B cell (primary cell): ENCODE measurements around the gene RIC1. TPM values are rescaled to one million over a fixed set of nuclear protein-coding genes. Genes with fewer than 3 reads are reported as not detected.

ENCODE experiments used
- ATAC-seq: fragments of 200-7000 bp; cut with Tn5 transposase; one replicate; pipeline ENCODE4 v1.10.0; 2021; ENCODE audit warnings: low read depth, mild to moderate bottlenecking, moderate number of reproducible peaks, moderate library complexity
- CTCF ChIA-PET: fragments of 350-600 bp; sonication (Branson Sonifier 250); formaldehyde crosslinking; loops from one replicate; lab custom pipeline; 2021; ENCODE audit warnings: antibody characterized with exemption, inconsistent platforms; lab: Charles Lee
- POLR2A ChIA-PET: fragments of 350-600 bp; sonication (Branson Sonifier 250); formaldehyde crosslinking; loops from one replicate; lab custom pipeline; 2021; ENCODE audit warnings: antibody characterized with exemption; lab: Charles Lee
- DNase-seq: peaks from one replicate; pipeline ENCODE4 v3.0.0; 2013
- H2AFZ ChIP-seq: 2 replicates; pipeline ENCODE4 v1.6.1; 2012; ENCODE audit warnings: mild to moderate bottlenecking, low read depth, low read length; ENCODE audit not compliant: insufficient read depth, poor library complexity, severe bottlenecking
- H3K27ac ChIP-seq, 2 donors: 1 replicate in 1 of 2; 2 replicates in 1 of 2; pipeline ENCODE4 v1.5.1; 2012 to 2013; ENCODE audit warnings: low read length in 2 of 2, mild to moderate bottlenecking in 2 of 2, moderate library complexity in 1 of 2
- H3K27me3 ChIP-seq, 4 experiments: fragments of 200-600 bp in 1 of 4; sonication (generic) in 1 of 4; replicated peaks in 1 of 4; 1 replicate in 2 of 4; 2 replicates in 2 of 4; pipeline versions ENCODE4 v1.6.1 to v1.7.0; 2013 to 2016; ENCODE audit warnings: low read length in 3 of 4, mild to moderate bottlenecking in 2 of 4, mixed read lengths in 1 of 4, moderate library complexity in 1 of 4; ENCODE audit not compliant: insufficient read depth in 4 of 4, control insufficient read depth in 3 of 4; ENCODE audit errors: control extremely low read depth in 1 of 4
- H3K36me3 ChIP-seq, 2 experiments: replicated peaks in 1 of 2; 1 replicate in 1 of 2; 2 replicates in 1 of 2; pipeline versions ENCODE4 v1.6.1 to v1.7.1; 2013; ENCODE audit warnings: low read length in 1 of 2; ENCODE audit not compliant: insufficient read depth in 2 of 2, control insufficient read depth in 1 of 2; ENCODE audit errors: control extremely low read depth in 1 of 2, extremely low read depth in 1 of 2
- H3K4me1 ChIP-seq, 2 donors: fragments of 200-600 bp in 1 of 2; sonication (generic) in 1 of 2; 1 replicate in 1 of 2; 2 replicates in 1 of 2; pipeline versions ENCODE4 v1.5.1 to v1.6.1; 2013 to 2017; ENCODE audit warnings: low read length in 2 of 2; ENCODE audit not compliant: control insufficient read depth in 2 of 2, insufficient read depth in 2 of 2
- H3K4me2 ChIP-seq: replicated peaks from 2 replicates; pipeline ENCODE3; 2012; ENCODE audit warnings: mild to moderate bottlenecking, low read depth, low read length; ENCODE audit not compliant: poor library complexity, severe bottlenecking
- H3K4me3 ChIP-seq, 5 experiments: fragments of 200-600 bp in 1 of 5; sonication (generic) in 1 of 5; 1 replicate in 3 of 5; 2 replicates in 2 of 5; pipeline versions ENCODE4 v1.5.1 to v1.7.0; 2011 to 2016; ENCODE audit warnings: low read length in 4 of 5, mild to moderate bottlenecking in 4 of 5, low read depth in 2 of 5, control low read depth in 1 of 5, moderate library complexity in 1 of 5; ENCODE audit not compliant: insufficient read depth in 1 of 5; ENCODE audit errors: control extremely low read depth in 1 of 5, extremely low read depth in 1 of 5
- H3K79me2 ChIP-seq: fragments of 200-600 bp; sonication (generic); one replicate; pipeline ENCODE4 v1.6.0; 2016; ENCODE audit warnings: low read length; ENCODE audit not compliant: control insufficient read depth, insufficient read depth
- H3K9ac ChIP-seq: fragments of 200-600 bp; sonication (generic); 2 replicates; pipeline ENCODE4 v1.6.1; 2017; ENCODE audit warnings: mild to moderate bottlenecking, low read length, moderate library complexity
- H3K9me3 ChIP-seq, 3 donors: one replicate each; pipeline versions ENCODE4 v1.6.1 to v1.7.1; 2013; ENCODE audit warnings: low read length in 2 of 3; ENCODE audit not compliant: control insufficient read depth in 2 of 3, insufficient read depth in 1 of 3; ENCODE audit errors: control extremely low read depth in 1 of 3
- H4K20me1 ChIP-seq: 2 replicates; pipeline ENCODE4 v1.6.0; 2012; ENCODE audit warnings: mild to moderate bottlenecking, low read length; ENCODE audit not compliant: insufficient read depth, control insufficient read depth, poor library complexity, severe bottlenecking
- H3K27ac Mint-ChIP-seq: one replicate; pipeline ENCODE4 v1.8.0; 2021; ENCODE audit warnings: mixed read lengths
- H3K27me3 Mint-ChIP-seq: one replicate; pipeline ENCODE4 v1.8.0; 2021; ENCODE audit warnings: mixed read lengths
- H3K4me1 Mint-ChIP-seq: one replicate; pipeline ENCODE4 v1.8.0; 2021; ENCODE audit warnings: mixed read lengths
- H3K4me3 Mint-ChIP-seq: one replicate; pipeline ENCODE4 v1.8.0; 2021; ENCODE audit warnings: mixed read lengths
- H3K9me3 Mint-ChIP-seq: one replicate; pipeline ENCODE4 v1.8.0; 2022; ENCODE audit warnings: mixed read lengths; ENCODE audit not compliant: insufficient read depth
- EZH2 ChIP-seq: IDR thresholded peaks from 2 replicates; pipeline ENCODE4 v1.6.1; 2012; ENCODE audit warnings: borderline replicate concordance, low read depth, mild to moderate bottlenecking, moderate library complexity, low read length; ENCODE audit not compliant: insufficient read depth, poor library complexity, severe bottlenecking
- WGBS: methylation state at CpG from one replicate; pipeline ENCODE4 v1.1.5; 2013; ENCODE audit warnings: missing lambda C conversion rate; ENCODE audit not compliant: insufficient coverage; 5-methylcytosine and 5-hydroxymethylcytosine counted together
- intact Hi-C: fragments of 100-400 bp; cut with micrococcal nuclease; formaldehyde crosslinking; loops from one replicate; pipeline ENCODE4 v1.10.0; 2022
- polyA plus RNA-seq: library from polyadenylated mRNA; depleted of rRNA; stranded (reverse); fragments of >200 nt; gene quantifications from 2 replicates; pipeline ENCODE4 v1.2.3, GENCODE V29; 2012
- total RNA-seq, 2 donors: library from RNA; stranded (reverse); fragments of 120-200 nt in 1 of 2; gene quantifications; 1 replicate in 1 of 2; 2 replicates in 1 of 2; pipeline versions ENCODE4 v1.2.3 to v1.2.4, GENCODE V29; 2013 to 2022
- TF ChIP-seq, protein P1 (sequence below): fragments of 200-600 bp; IDR thresholded peaks from one replicate; pipeline ENCODE4 v1.8.0; 2022; ENCODE audit warnings: antibody characterized with exemption, mild to moderate bottlenecking

RIC1 gene
- total and polyA plus RNA-seq, 2 donors (not counting 1 experiment from before 2014, with no cell fraction given), result 20.7 to 58.8 TPM

- no peaks in the 10 kb centered on the region for H3K36me3 ChIP-seq
- H3K9me3 ChIP-seq, result peaks cover 1 to 47% (median 40%) of the 10 kb centered on the region in 3 donors
- H3K79me2 ChIP-seq, result peaks cover 100% of the 10 kb centered on the region
- no peak overlapping the region for H3K4me3 ChIP-seq
- H4K20me1 ChIP-seq, result peaks cover 41% of the 10 kb centered on the region
- POLR2A ChIA-PET, result no interaction called here
- Mint-ChIP-seq H3K27ac (peak overlapping the region; percentile 41), H3K27me3 (no peaks in the 10 kb centered on the region), H3K9me3 (peaks cover 28% of the 10 kb centered on the region), H3K4me1 (peaks cover 43% of the 10 kb centered on the region), H3K4me3 (no peak overlapping the region)
- WGBS, result 100% methylated on average over 1 of the region's 2 CpGs
- CTCF ChIA-PET, result interaction anchor here (0.7 kb wide), 1 partner anchor 1313 kb away, joined by 3 read pairs; no protein-coding TSS in a partner anchor
- no peak overlapping the region for H3K9ac ChIP-seq
- intact Hi-C loops, result no loop called here
- no peak for DNase-seq
- no peak for ATAC-seq
- H3K27me3 ChIP-seq, result no peaks in the 10 kb centered on the region
- H2AFZ ChIP-seq, result no peak overlapping the region
- no peak overlapping the region for H3K27ac ChIP-seq
- TF ChIP-seq, protein P1, sequence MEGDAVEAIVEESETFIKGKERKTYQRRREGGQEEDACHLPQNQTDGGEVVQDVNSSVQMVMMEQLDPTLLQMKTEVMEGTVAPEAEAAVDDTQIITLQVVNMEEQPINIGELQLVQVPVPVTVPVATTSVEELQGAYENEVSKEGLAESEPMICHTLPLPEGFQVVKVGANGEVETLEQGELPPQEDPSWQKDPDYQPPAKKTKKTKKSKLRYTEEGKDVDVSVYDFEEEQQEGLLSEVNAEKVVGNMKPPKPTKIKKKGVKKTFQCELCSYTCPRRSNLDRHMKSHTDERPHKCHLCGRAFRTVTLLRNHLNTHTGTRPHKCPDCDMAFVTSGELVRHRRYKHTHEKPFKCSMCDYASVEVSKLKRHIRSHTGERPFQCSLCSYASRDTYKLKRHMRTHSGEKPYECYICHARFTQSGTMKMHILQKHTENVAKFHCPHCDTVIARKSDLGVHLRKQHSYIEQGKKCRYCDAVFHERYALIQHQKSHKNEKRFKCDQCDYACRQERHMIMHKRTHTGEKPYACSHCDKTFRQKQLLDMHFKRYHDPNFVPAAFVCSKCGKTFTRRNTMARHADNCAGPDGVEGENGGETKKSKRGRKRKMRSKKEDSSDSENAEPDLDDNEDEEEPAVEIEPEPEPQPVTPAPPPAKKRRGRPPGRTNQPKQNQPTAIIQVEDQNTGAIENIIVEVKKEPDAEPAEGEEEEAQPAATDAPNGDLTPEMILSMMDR, result no peak
- no peak for TF ChIP-seq EZH2
- H3K4me2 ChIP-seq, result no peak overlapping the region
- H3K4me1 ChIP-seq, result peaks cover 0 to 13% of the 10 kb centered on the region in 2 donors
Measured at GRCh38 chr9:5650356-5651105, 21.6 kb downstream of the RIC1 start.

DNA sequence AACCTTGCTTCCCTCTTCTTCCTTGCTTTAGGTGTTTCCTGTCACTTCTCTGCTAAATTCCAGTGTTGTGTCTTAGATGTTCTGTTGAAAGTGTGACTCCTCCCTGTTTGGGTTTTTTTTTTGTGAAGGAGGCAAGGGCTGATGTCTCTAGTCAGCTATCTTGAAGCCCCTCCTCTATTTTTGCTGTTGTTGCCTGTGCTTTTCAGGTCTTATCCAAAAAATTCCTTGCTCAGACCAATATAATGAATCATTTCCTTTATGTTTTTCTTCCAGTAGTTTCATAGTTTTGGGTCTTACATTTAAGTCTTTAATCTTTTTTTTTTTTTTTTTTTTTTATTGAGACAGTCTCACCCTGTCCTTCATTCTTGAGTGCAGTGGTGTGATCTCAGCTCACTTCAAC lies 22.3 kb downstream of the RIC1 start:
- Mint-ChIP-seq H3K27ac (no peak overlapping the region), H3K4me1 (peaks cover 40% of the 10 kb centered on the region), H3K27me3 (no peaks in the 10 kb centered on the region), H3K4me3 (no peak overlapping the region), H3K9me3 (peaks cover 28% of the 10 kb centered on the region)
- H3K4me3 ChIP-seq, result no peak overlapping the region
- CTCF ChIA-PET, result interaction anchor here (0.7 kb wide), 1 partner anchor 1313 kb away, joined by 3 read pairs; no protein-coding TSS in a partner anchor
- no peak for ATAC-seq
- no peak for DNase-seq
- peaks cover 35% of the 10 kb centered on the region for H4K20me1 ChIP-seq
- H3K27me3 ChIP-seq, result no peaks in the 10 kb centered on the region
- intact Hi-C loops, result no loop called here
- no peak overlapping the region for H3K4me2 ChIP-seq
- peaks cover 1 to 47% (median 40%) of the 10 kb centered on the region in 3 donors for H3K9me3 ChIP-seq
- peaks cover 96% of the 10 kb centered on the region for H3K79me2 ChIP-seq
- POLR2A ChIA-PET, result no interaction called here
- peaks cover 0 to 6% of the 10 kb centered on the region in 2 donors for H3K4me1 ChIP-seq
- H2AFZ ChIP-seq, result no peak overlapping the region
- no peak overlapping the region for H3K27ac ChIP-seq
- no peak for TF ChIP-seq EZH2
- TF ChIP-seq, protein P1, result no peak
- no peak overlapping the region for H3K9ac ChIP-seq
- H3K36me3 ChIP-seq, result no peaks in the 10 kb centered on the region
